Keratinocyte (primary cell): ENCODE data around the gene IKZF1.

Experiments
- CTCF ChIP-seq, 3 experiments: IDR thresholded peaks in 1 of 3; conservative IDR thresholded peaks in 1 of 3; optimal IDR thresholded peaks in 1 of 3; 2 replicates in 2 of 3; 3 replicates in 1 of 3; pipeline versions ENCODE3 to v1.5.1; 2011; ENCODE audit warnings: low read length in 3 of 3, mild to moderate bottlenecking in 3 of 3, moderate library complexity in 2 of 3, control low read depth in 1 of 3, inconsistent platforms in 1 of 3; ENCODE audit not compliant: insufficient read depth in 2 of 3; ENCODE audit errors: extremely low read depth in 1 of 3
- EZH2 ChIP-seq: IDR thresholded peaks from one replicate; pipeline ENCODE4 v1.6.1; 2012; ENCODE audit warnings: inconsistent platforms, mild to moderate bottlenecking, low read length, moderate library complexity

- no peak for TF ChIP-seq CTCF (optimal IDR thresholded peaks at IDR 0.05 in 1 of 3, IDR thresholded peaks at IDR 0.05 in 1 of 3, conservative IDR thresholded peaks at IDR 0.05 in 1 of 3; ENCODE audit: extremely low read depth in 1 of 3, insufficient read depth in 2 of 3, low read length in 3 of 3)
- TF ChIP-seq EZH2: no peak
Measured at GRCh38 chr7:50273870-50274269, 30.6 kb upstream of the IKZF1 start.
